Colonic mucosa (tissue), 4 donors: ENCODE results near the gene MEIOB. TPM values are rescaled to one million over a fixed set of nuclear protein-coding genes. Genes with fewer than 3 reads are reported as not detected.
A peak's percentile ranks its signal among the peaks of the same experiment; 100 is the strongest.

Source experiments
- DNase-seq: peaks from one replicate; pipeline ENCODE4 v3.0.0-alpha.2; 2020
- H3K27ac ChIP-seq: fragments of 200-600 bp; one replicate; pipeline ENCODE4 v1.8.0; 2021
- H3K27me3 ChIP-seq: fragments of 200-600 bp; one replicate; pipeline ENCODE4 v1.8.0; 2021
- H3K36me3 ChIP-seq: fragments of 200-600 bp; one replicate; pipeline ENCODE4 v1.8.0; 2021
- H3K4me1 ChIP-seq: fragments of 200-600 bp; one replicate; pipeline ENCODE4 v1.8.0; 2021; ENCODE audit warnings: mild to moderate bottlenecking
- H3K4me3 ChIP-seq: fragments of 200-600 bp; one replicate; pipeline ENCODE4 v1.8.0; 2021
- H3K9ac ChIP-seq, 2 donors: one replicate each; pipeline ENCODE4 v1.7.0; 2013; ENCODE audit warnings: control low read depth in 2 of 2, low read depth in 2 of 2, low read length in 2 of 2
- H3K9me3 ChIP-seq: fragments of 200-600 bp; one replicate; pipeline ENCODE4 v1.8.0; 2021
- CTCF ChIP-seq: fragments of 200-600 bp; IDR thresholded peaks from one replicate; pipeline ENCODE4 v1.8.0; 2022; ENCODE audit warnings: antibody characterized with exemption, mild to moderate bottlenecking
- intact Hi-C: fragments of 100-400 bp; cut with DNase I; formaldehyde crosslinking; loops from one replicate; pipeline ENCODE4 v1.14.1; 2022
- total RNA-seq, 2 donors: library from RNA; stranded (reverse); fragmentation: NEBNext Ultra II Directional in 1 of 2; extraction: Animal tissue kit (Norgen Biotek cat#: 25700) in 1 of 2; gene quantifications; one replicate each; pipeline ENCODE4 v1.2.1, GENCODE V29; 2021
- donor health status: healthy.
- donor health status: DM: no; HTN: no; CAD: no.
- donor health status: DM: no; HTN: no; CAD: no.

MEIOB gene
- total RNA-seq, 2 donors from 2014 or later = 0.27 TPM; not detected in 1

DNA sequence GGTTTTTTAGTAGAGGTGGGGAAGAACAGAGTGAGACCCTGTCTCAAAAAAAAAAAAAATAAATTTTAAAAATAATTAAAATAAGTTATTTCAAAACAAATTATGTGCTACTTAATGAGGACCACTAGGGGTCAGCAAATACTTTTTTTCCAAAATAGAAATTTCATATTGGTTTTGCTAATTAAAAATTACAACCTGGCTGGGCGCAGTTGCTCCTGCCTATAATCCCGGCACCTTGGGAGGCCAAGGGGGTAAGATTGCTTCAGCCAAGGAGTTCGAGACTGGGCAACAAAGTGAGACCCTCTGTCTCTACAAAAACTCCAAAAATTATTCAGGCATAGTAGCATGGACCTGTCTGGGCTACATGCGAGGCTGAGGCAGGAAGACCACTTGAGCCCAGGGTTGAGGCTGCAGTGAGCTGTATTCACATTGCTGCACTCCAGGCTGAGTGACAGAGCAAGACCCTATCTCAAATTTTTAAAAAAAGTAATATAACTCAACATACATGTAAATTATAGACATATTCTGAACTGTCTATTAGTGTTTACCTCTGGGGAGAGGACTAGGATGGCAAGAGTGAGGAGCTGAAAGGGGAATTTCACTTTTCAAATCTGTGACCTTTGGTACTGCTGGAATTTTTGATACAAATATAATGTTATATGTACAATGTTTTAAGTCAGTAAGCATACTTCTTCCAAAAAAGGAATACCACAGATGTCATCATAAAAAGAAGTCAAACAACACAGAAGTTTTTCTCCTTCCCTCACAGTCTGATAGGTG lies 8.1 kb downstream of the MEIOB start:
- H3K9ac ChIP-seq = no peak overlapping the region
- no peak overlapping the region for H3K4me3 ChIP-seq
- DNase-seq = no peak
- no peaks in the 10 kb centered on the region for H3K27me3 ChIP-seq
- no peak overlapping the region for H3K27ac ChIP-seq
- no peaks in the 10 kb centered on the region for H3K36me3 ChIP-seq
- H3K9me3 ChIP-seq = no peaks in the 10 kb centered on the region
- intact Hi-C loops = loop anchor here (2.0 to 10.0 kb wide), 2 partner anchors 59 to 65 kb away; no protein-coding TSS in a partner anchor
- H3K4me1 ChIP-seq = no peaks in the 10 kb centered on the region
- peak; percentile 49 for TF ChIP-seq CTCF

GRCh38 chr16:1862394-1862793 lies 9.6 kb downstream of the MEIOB start:
- no peaks in the 10 kb centered on the region for H3K27me3 ChIP-seq
- no peak for DNase-seq
- H3K9me3 ChIP-seq = no peaks in the 10 kb centered on the region
- no peaks in the 10 kb centered on the region for H3K36me3 ChIP-seq
- H3K4me1 ChIP-seq = no peaks in the 10 kb centered on the region
- H3K4me3 ChIP-seq = no peak overlapping the region
- H3K9ac ChIP-seq = no peak overlapping the region
- no peak for TF ChIP-seq CTCF
- intact Hi-C loops = loop anchor here (10.0 kb wide), 1 partner anchor 58 kb away; no protein-coding TSS in a partner anchor
- no peak overlapping the region for H3K27ac ChIP-seq

DNA sequence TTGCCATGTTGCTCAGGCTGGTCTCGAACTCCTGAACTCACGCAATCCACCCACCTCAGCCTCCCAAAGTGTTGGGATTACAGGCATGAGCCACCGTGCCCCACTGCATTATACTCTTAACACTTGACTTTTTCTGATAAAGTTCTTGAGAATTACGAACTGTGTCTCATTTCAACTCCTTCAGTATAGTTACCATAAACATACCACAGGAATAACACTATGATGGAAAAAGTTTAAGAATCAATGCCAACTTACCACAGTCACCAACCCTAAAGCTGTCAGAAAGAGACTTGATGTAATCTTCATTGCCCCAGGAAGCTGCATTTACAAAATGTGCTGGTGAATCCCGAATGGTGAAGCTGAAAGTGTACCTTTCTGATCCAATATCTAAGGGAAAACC lies 10.2 kb downstream of the MEIOB start:
- no peaks in the 10 kb centered on the region for H3K27me3 ChIP-seq
- H3K9me3 ChIP-seq = no peaks in the 10 kb centered on the region
- H3K9ac ChIP-seq = no peak overlapping the region
- intact Hi-C loops = loop anchor here (10.0 kb wide), 1 partner anchor 57 kb away; no protein-coding TSS in a partner anchor
- no peaks in the 10 kb centered on the region for H3K4me1 ChIP-seq
- H3K4me3 ChIP-seq = no peak overlapping the region
- no peak overlapping the region for H3K27ac ChIP-seq
- no peak for TF ChIP-seq CTCF
- no peak for DNase-seq
- H3K36me3 ChIP-seq = no peaks in the 10 kb centered on the region

- intact Hi-C loops = loop anchor here (10.0 kb wide), 1 partner anchor 55 kb away; no protein-coding TSS in a partner anchor
- Histone ChIP-seq H3K9me3 (no peaks in the 10 kb centered on the region), H3K4me1 (no peaks in the 10 kb centered on the region), H3K36me3 (no peaks in the 10 kb centered on the region), H3K4me3 (no peak overlapping the region), H3K27ac (no peak overlapping the region), H3K27me3 (no peaks in the 10 kb centered on the region), H3K9ac (no peak overlapping the region)
- peak; percentile 38 for DNase-seq
- TF ChIP-seq CTCF = no peak
Observed at GRCh38 chr16:1859650-1860049, 12.3 kb downstream of the MEIOB start.

DNA sequence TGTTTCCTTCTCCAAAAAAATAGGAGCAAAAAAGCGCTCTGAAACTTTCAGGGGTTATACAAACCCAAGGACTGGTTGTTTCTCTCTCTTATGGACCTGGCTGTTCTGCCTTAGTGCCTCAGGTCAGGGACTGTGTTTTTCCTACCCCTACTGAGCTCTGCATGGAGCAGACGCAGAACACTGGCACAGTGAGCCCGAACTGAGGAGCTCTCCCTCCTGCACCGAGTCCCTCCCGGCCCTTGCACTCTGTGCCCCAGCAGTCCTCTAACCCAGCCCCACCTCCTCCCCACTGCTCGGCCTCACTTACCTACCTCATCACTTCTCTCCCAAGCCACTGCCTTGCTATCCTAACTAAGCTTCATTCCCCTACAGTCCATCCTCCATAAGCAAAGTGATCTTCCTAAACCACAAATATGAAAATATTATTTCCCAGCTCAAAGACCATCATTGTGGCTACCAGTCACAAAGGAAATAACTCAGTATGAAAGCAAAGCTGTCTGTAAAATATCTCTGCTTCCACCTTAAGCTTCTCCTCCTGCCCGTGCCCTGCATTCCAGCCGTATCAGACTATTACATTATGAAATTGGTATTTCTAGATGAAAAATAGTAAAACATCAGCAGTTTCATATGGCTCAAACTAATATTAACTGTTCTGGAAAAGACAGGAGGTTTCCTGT lies 13.6 kb downstream of the MEIOB start:
- no peaks in the 10 kb centered on the region for H3K36me3 ChIP-seq
- no peaks in the 10 kb centered on the region for H3K27me3 ChIP-seq
- no peak overlapping the region for H3K4me3 ChIP-seq
- no peaks in the 10 kb centered on the region for H3K4me1 ChIP-seq
- no peaks in the 10 kb centered on the region for H3K9me3 ChIP-seq
- no peak for TF ChIP-seq CTCF
- H3K9ac ChIP-seq = no peak overlapping the region
- DNase-seq = no peak
- H3K27ac ChIP-seq = no peak overlapping the region
- intact Hi-C loops = no loop called here
